DOHH2 (cell line): ENCODE data around the gene KIF9.

Source experiments
- H3F3A ChIP-seq: fragments of 200-600 bp; sonication (generic), shearing (Covaris generic); 2 replicates; pipeline ENCODE4 v1.6.0; 2016; ENCODE audit warnings: antibody characterized with exemption, mild to moderate bottlenecking; ENCODE audit not compliant: control insufficient read depth, insufficient read depth
- H3K27ac ChIP-seq: fragments of 200-600 bp; sonication (generic); 2 replicates; pipeline ENCODE4 v1.5.1; 2014; ENCODE audit warnings: low read depth, mild to moderate bottlenecking, low read length, moderate library complexity
- H3K27me3 ChIP-seq: fragments of 200-600 bp; sonication (generic); 2 replicates; pipeline ENCODE4 v1.6.1; 2014; ENCODE audit warnings: mild to moderate bottlenecking, low read length, mixed read lengths; ENCODE audit not compliant: control insufficient read depth
- H3K36me3 ChIP-seq: fragments of 200-600 bp; sonication (generic); 2 replicates; pipeline ENCODE4 v1.6.1; 2014; ENCODE audit warnings: mild to moderate bottlenecking, low read length, moderate library complexity, mixed read lengths; ENCODE audit not compliant: control insufficient read depth
- H3K4me1 ChIP-seq: fragments of 200-600 bp; sonication (generic); 2 replicates; pipeline ENCODE4 v1.6.1; 2014; ENCODE audit warnings: mild to moderate bottlenecking, low read length, mixed read lengths; ENCODE audit not compliant: control insufficient read depth
- H3K4me2 ChIP-seq: fragments of 200-600 bp; sonication (generic); 2 replicates; pipeline ENCODE4 v1.6.0; 2014; ENCODE audit warnings: mild to moderate bottlenecking, low read length, moderate library complexity
- H3K4me3 ChIP-seq: fragments of 200-600 bp; sonication (generic); 2 replicates; pipeline ENCODE4 v1.5.1; 2014; ENCODE audit warnings: mild to moderate bottlenecking, low read length, mixed read lengths
- H3K79me2 ChIP-seq: fragments of 200-600 bp; sonication (generic); 2 replicates; pipeline ENCODE4 v1.6.1; 2014; ENCODE audit warnings: mild to moderate bottlenecking, low read length, mixed read lengths; ENCODE audit not compliant: control insufficient read depth
- H3K9me2 ChIP-seq: fragments of 200-600 bp; sonication (generic); replicated peaks from 2 replicates; pipeline ENCODE4 v1.6.1; 2014; ENCODE audit warnings: mild to moderate bottlenecking, low read length, mixed read lengths; ENCODE audit not compliant: control insufficient read depth
- H3K9me3 ChIP-seq: fragments of 200-600 bp; sonication (generic); 2 replicates; pipeline ENCODE4 v1.6.1; 2014; ENCODE audit warnings: antibody characterized with exemption, low read length, mixed read lengths; ENCODE audit not compliant: control insufficient read depth, insufficient read depth
- H4K20me1 ChIP-seq: fragments of 200-600 bp; sonication (generic); 2 replicates; pipeline ENCODE4 v1.6.0; 2014; ENCODE audit warnings: low read depth, mild to moderate bottlenecking, antibody characterized with exemption, low read length, moderate library complexity; ENCODE audit not compliant: control insufficient read depth, insufficient read depth
- CTCF ChIP-seq: fragments of 200-600 bp; sonication (generic); IDR thresholded peaks from one replicate; pipeline ENCODE4 v1.5.1; 2014; ENCODE audit warnings: antibody characterized with exemption, mild to moderate bottlenecking, low read depth, low read length; ENCODE audit not compliant: poor library complexity, severe bottlenecking
- EZH2phosphoT487 ChIP-seq: fragments of 200-600 bp; sonication (generic); IDR thresholded peaks from 2 replicates; pipeline ENCODE4 v1.6.1; 2017; ENCODE audit warnings: borderline replicate concordance, mild to moderate bottlenecking, antibody characterized with exemption, low read length, moderate library complexity, mixed read lengths

The KIF9 gene

GRCh38 chr3:47245271-47245670 lies 37.3 kb downstream of the KIF9 start:
- H3K9me2 ChIP-seq = no peaks in the 10 kb centered on the region
- TF ChIP-seq CTCF (no peak), EZH2phosphoT487 (no peak)
- no peaks in the 10 kb centered on the region for H3K9me3 ChIP-seq
- H3F3A ChIP-seq = no peaks in the 10 kb centered on the region
- no peaks in the 10 kb centered on the region for H3K4me1 ChIP-seq
- H3K27me3 ChIP-seq = no peaks in the 10 kb centered on the region
- H3K79me2 ChIP-seq = no peaks in the 10 kb centered on the region
- no peak overlapping the region for H3K4me2 ChIP-seq
- H3K27ac ChIP-seq = no peak overlapping the region
- no peak overlapping the region for H3K4me3 ChIP-seq
- no peaks in the 10 kb centered on the region for H4K20me1 ChIP-seq
- H3K36me3 ChIP-seq = no peaks in the 10 kb centered on the region

- no peaks in the 10 kb centered on the region for H3K79me2 ChIP-seq
- TF ChIP-seq CTCF (no peak), EZH2phosphoT487 (no peak)
Measured at GRCh38 chr3:47244531-47245100, 38.0 kb downstream of the KIF9 start.

GRCh38 chr3:47243419-47244147 lies 39.0 kb downstream of the KIF9 start:
- no peaks in the 10 kb centered on the region for H3K79me2 ChIP-seq
- H3K36me3 ChIP-seq = no peaks in the 10 kb centered on the region
- TF ChIP-seq EZH2phosphoT487 (no peak), CTCF (no peak)
- no peak overlapping the region for H3K4me2 ChIP-seq
- no peaks in the 10 kb centered on the region for H3K9me2 ChIP-seq
- H3K27ac ChIP-seq = no peak overlapping the region
- H3K4me3 ChIP-seq = no peak overlapping the region
- no peaks in the 10 kb centered on the region for H3K4me1 ChIP-seq
- H4K20me1 ChIP-seq = no peaks in the 10 kb centered on the region
- H3F3A ChIP-seq = no peaks in the 10 kb centered on the region
- no peaks in the 10 kb centered on the region for H3K9me3 ChIP-seq
- no peaks in the 10 kb centered on the region for H3K27me3 ChIP-seq

More at GRCh38 chr3:47244531-47245100, 38.0 kb downstream of the KIF9 start:
- H3K9me2 ChIP-seq = no peaks in the 10 kb centered on the region
- H3K4me3 ChIP-seq = no peak overlapping the region
- no peak overlapping the region for H3K27ac ChIP-seq
- no peak overlapping the region for H3K4me2 ChIP-seq
- H3F3A ChIP-seq = no peaks in the 10 kb centered on the region
- no peaks in the 10 kb centered on the region for H3K4me1 ChIP-seq
- no peaks in the 10 kb centered on the region for H3K27me3 ChIP-seq
- H4K20me1 ChIP-seq = no peaks in the 10 kb centered on the region
- H3K9me3 ChIP-seq = no peaks in the 10 kb centered on the region
- H3K36me3 ChIP-seq = no peaks in the 10 kb centered on the region
